Liver (tissue), 9 donors: ENCODE data around the gene NFE2L2. TPM values are rescaled to one million over a fixed set of nuclear protein-coding genes. Genes with fewer than 3 reads are reported as not detected.

ENCODE experiments used
- DNase-seq: peaks from one replicate; pipeline ENCODE4 v3.0.0-alpha.2; 2017; ENCODE audit warnings: low spot score
- H3K27ac ChIP-seq, 2 donors: one replicate each; pipeline ENCODE4 v1.7.0; 2013; ENCODE audit warnings: inconsistent platforms in 2 of 2, low read length in 2 of 2, control low read depth in 1 of 2, low read depth in 1 of 2, mild to moderate bottlenecking in 1 of 2
- H3K27me3 ChIP-seq, 4 donors: one replicate each; pipeline versions ENCODE4 v1.6.1 to v1.7.0; 2013; ENCODE audit warnings: low read length in 3 of 4, inconsistent platforms in 1 of 4, mild to moderate bottlenecking in 1 of 4, moderate library complexity in 1 of 4; ENCODE audit not compliant: control insufficient read depth in 4 of 4, insufficient read depth in 4 of 4
- H3K36me3 ChIP-seq, 4 donors: one replicate each; pipeline versions ENCODE4 v1.6.1 to v1.7.0; 2013; ENCODE audit warnings: low read length in 3 of 4, mild to moderate bottlenecking in 3 of 4, low read depth in 1 of 4, moderate library complexity in 1 of 4; ENCODE audit not compliant: control insufficient read depth in 4 of 4, insufficient read depth in 3 of 4
- H3K4me1 ChIP-seq, 4 donors: one replicate each; pipeline versions ENCODE4 v1.6.1 to v1.7.0; 2013; ENCODE audit warnings: low read length in 3 of 4, mild to moderate bottlenecking in 3 of 4, moderate library complexity in 1 of 4; ENCODE audit not compliant: control insufficient read depth in 4 of 4, insufficient read depth in 4 of 4
- H3K4me3 ChIP-seq, 3 donors: one replicate each; pipeline versions ENCODE4 v1.6.1 to v1.7.0; 2013; ENCODE audit warnings: low read length in 3 of 3, control low read depth in 1 of 3, low read depth in 1 of 3, mild to moderate bottlenecking in 1 of 3
- H3K9ac ChIP-seq, 2 donors: one replicate each; pipeline ENCODE4 v1.7.0; 2013; ENCODE audit warnings: low read length in 2 of 2, mild to moderate bottlenecking in 2 of 2, moderate library complexity in 2 of 2, control low read depth in 1 of 2, low read depth in 1 of 2
- H3K9me3 ChIP-seq, 4 donors: one replicate each; pipeline versions ENCODE4 v1.6.1 to v1.7.0; 2013; ENCODE audit warnings: low read length in 3 of 4; ENCODE audit not compliant: control insufficient read depth in 4 of 4
- CTCF ChIP-seq: fragments of 150-350 bp; IDR thresholded peaks from 2 replicates; pipeline ENCODE4 v1.5.1; 2017; ENCODE audit warnings: improper control_type of control experiment, low read depth, low read length; ENCODE audit not compliant: missing input control
- EGR1 ChIP-seq, 2 donors: IDR thresholded peaks; 2 replicates each; pipeline ENCODE4 v1.6.1; 2016 to 2018; ENCODE audit warnings: antibody characterized with exemption in 2 of 2, low read depth in 2 of 2
- FOXA1 ChIP-seq: IDR thresholded peaks from 2 replicates; pipeline ENCODE4 v1.6.1; 2016; ENCODE audit warnings: antibody characterized with exemption
- FOXA2 ChIP-seq: IDR thresholded peaks from 2 replicates; pipeline ENCODE4 v1.6.1; 2016; ENCODE audit warnings: antibody characterized with exemption
- GABPA ChIP-seq, 2 donors: IDR thresholded peaks in 1 of 2; conservative IDR thresholded peaks in 1 of 2; 2 replicates each; pipeline ENCODE4 v1.6.1; 2016; ENCODE audit warnings: antibody characterized with exemption in 2 of 2, mild to moderate bottlenecking in 1 of 2, moderate library complexity in 1 of 2
- HNF4A ChIP-seq, 2 donors: conservative IDR thresholded peaks; 2 replicates each; pipeline ENCODE4 v1.6.1; 2016; ENCODE audit warnings: antibody characterized with exemption in 2 of 2, mild to moderate bottlenecking in 2 of 2
- HNF4G ChIP-seq: IDR thresholded peaks from 2 replicates; pipeline ENCODE4 v1.6.1; 2016; ENCODE audit warnings: antibody characterized with exemption
- JUND ChIP-seq, 2 donors: IDR thresholded peaks; 2 replicates each; pipeline ENCODE4 v1.6.1; 2016; ENCODE audit warnings: antibody characterized with exemption in 2 of 2
- MAX ChIP-seq: IDR thresholded peaks from 2 replicates; pipeline ENCODE4 v1.6.1; 2016; ENCODE audit warnings: antibody characterized with exemption
- NR2F2 ChIP-seq: IDR thresholded peaks from 2 replicates; pipeline ENCODE4 v1.6.1; 2016; ENCODE audit warnings: antibody characterized with exemption
- RAD21 ChIP-seq, 2 donors: IDR thresholded peaks; 2 replicates each; pipeline ENCODE4 v1.6.1; 2016; ENCODE audit warnings: antibody characterized with exemption in 2 of 2, mild to moderate bottlenecking in 2 of 2
- RXRA ChIP-seq, 2 donors: IDR thresholded peaks; 2 replicates each; pipeline ENCODE4 v1.6.1; 2017 to 2018; ENCODE audit warnings: antibody characterized with exemption in 2 of 2, mild to moderate bottlenecking in 1 of 2
- SP1 ChIP-seq: IDR thresholded peaks from 2 replicates; pipeline ENCODE4 v1.6.1; 2018; ENCODE audit warnings: antibody characterized with exemption, mild to moderate bottlenecking
- TAF1 ChIP-seq: conservative IDR thresholded peaks from 2 replicates; pipeline ENCODE4 v1.6.1; 2016; ENCODE audit warnings: antibody characterized with exemption, mild to moderate bottlenecking
- YY1 ChIP-seq: IDR thresholded peaks from 2 replicates; pipeline ENCODE4 v1.6.1; 2016; ENCODE audit warnings: antibody characterized with exemption, mild to moderate bottlenecking
- ZBTB33 ChIP-seq: IDR thresholded peaks from 2 replicates; pipeline ENCODE4 v1.6.1; 2016; ENCODE audit warnings: antibody characterized with exemption
- WGBS: extraction: QIAGEN DNeasy Blood & Tissue Kit; methylation state at CpG from one replicate; pipeline ENCODE4 v1.1.7; 2013; 5-methylcytosine and 5-hydroxymethylcytosine counted together
- polyA plus RNA-seq, 2 donors: library from polyadenylated mRNA; stranded (reverse) in 1 of 2; unstranded in 1 of 2; fragments of 200-250 nt in 1 of 2; fragments of >200 nt in 1 of 2; fragmentation: Nextera tagmentation in 1 of 2; extraction: Ambion mirVana in 1 of 2; gene quantifications; one replicate each; pipeline versions ENCODE4 v1.2.1 to v1.2.3, GENCODE V29; 2013 to 2015
- total RNA-seq, 2 donors: library from RNA; depleted of rRNA; stranded (reverse); fragments of >200 nt; gene quantifications; one replicate each; pipeline ENCODE4 v1.2.3, GENCODE V29; 2014
- TF ChIP-seq, protein P1 (sequence below): IDR thresholded peaks from 2 replicates; pipeline ENCODE4 v1.6.1; 2016; ENCODE audit warnings: antibody characterized with exemption, mild to moderate bottlenecking
- TF ChIP-seq, protein P2 (sequence below): IDR thresholded peaks from 2 replicates; pipeline ENCODE4 v1.6.1; 2016; ENCODE audit warnings: antibody characterized with exemption
- donor health status: healthy.
- donor health status: healthy.
- donor health status: healthy.
- donor health status: healthy.
- donor health status: healthy.

The NFE2L2 gene
- total and polyA plus RNA-seq, 4 donors: 22.5 to 31.0 (median 27.1) TPM

DNA sequence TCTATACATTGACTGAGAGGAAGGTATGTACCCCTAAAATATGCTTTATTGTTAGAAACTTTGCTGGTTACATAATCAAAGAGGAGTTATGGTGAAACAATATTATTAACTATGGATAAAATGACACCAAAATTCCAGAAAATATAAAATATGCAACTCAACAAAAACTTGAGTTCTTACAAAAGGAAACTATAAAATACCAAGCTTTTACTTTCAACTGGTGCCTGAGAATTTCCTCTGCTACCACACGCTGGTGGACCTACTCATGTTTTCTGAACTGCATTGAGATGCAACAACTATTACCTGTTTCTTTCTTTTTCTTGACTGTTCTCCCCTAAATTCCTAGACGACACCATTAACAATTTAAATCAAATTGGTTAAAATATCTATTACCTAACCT is 8.2 kb upstream of the NFE2L2 start:
- DNase-seq: no peak
- H3K4me1 ChIP-seq: peaks cover 0 to 18% (median 10%) of the 10 kb centered on the region in 4 donors
- H3K4me3 ChIP-seq: no peak overlapping the region
- no peaks in the 10 kb centered on the region for H3K9me3 ChIP-seq
- TF ChIP-seq TAF1: no peak
- no peak for TF ChIP-seq HNF4G
- TF ChIP-seq MAX: no peak
- no peak for TF ChIP-seq RXRA (IDR thresholded peaks at IDR 0.05)
- no peak for TF ChIP-seq RAD21 (IDR thresholded peaks at IDR 0.05)
- TF ChIP-seq EGR1 (IDR thresholded peaks at IDR 0.05; ENCODE audit: low read depth in 2 of 2): no peak
- no peak for TF ChIP-seq NR2F2
- TF ChIP-seq, protein P1, sequence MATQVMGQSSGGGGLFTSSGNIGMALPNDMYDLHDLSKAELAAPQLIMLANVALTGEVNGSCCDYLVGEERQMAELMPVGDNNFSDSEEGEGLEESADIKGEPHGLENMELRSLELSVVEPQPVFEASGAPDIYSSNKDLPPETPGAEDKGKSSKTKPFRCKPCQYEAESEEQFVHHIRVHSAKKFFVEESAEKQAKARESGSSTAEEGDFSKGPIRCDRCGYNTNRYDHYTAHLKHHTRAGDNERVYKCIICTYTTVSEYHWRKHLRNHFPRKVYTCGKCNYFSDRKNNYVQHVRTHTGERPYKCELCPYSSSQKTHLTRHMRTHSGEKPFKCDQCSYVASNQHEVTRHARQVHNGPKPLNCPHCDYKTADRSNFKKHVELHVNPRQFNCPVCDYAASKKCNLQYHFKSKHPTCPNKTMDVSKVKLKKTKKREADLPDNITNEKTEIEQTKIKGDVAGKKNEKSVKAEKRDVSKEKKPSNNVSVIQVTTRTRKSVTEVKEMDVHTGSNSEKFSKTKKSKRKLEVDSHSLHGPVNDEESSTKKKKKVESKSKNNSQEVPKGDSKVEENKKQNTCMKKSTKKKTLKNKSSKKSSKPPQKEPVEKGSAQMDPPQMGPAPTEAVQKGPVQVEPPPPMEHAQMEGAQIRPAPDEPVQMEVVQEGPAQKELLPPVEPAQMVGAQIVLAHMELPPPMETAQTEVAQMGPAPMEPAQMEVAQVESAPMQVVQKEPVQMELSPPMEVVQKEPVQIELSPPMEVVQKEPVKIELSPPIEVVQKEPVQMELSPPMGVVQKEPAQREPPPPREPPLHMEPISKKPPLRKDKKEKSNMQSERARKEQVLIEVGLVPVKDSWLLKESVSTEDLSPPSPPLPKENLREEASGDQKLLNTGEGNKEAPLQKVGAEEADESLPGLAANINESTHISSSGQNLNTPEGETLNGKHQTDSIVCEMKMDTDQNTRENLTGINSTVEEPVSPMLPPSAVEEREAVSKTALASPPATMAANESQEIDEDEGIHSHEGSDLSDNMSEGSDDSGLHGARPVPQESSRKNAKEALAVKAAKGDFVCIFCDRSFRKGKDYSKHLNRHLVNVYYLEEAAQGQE: no peak
- no peak for TF ChIP-seq FOXA2
- no peak for TF ChIP-seq SP1
- no peak for TF ChIP-seq ZBTB33
- TF ChIP-seq GABPA (IDR thresholded peaks at IDR 0.05 in 1 of 2, conservative IDR thresholded peaks at IDR 0.05 in 1 of 2): no peak
- no peak for TF ChIP-seq YY1
- TF ChIP-seq, protein P2, sequence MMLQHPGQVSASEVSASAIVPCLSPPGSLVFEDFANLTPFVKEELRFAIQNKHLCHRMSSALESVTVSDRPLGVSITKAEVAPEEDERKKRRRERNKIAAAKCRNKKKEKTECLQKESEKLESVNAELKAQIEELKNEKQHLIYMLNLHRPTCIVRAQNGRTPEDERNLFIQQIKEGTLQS: no peak
- no peak for TF ChIP-seq JUND (IDR thresholded peaks at IDR 0.05)
- no peak for TF ChIP-seq CTCF
- TF ChIP-seq HNF4A (conservative IDR thresholded peaks at IDR 0.05): no peak
- TF ChIP-seq FOXA1: no peak
- H3K27me3 ChIP-seq: no peaks in the 10 kb centered on the region
- H3K9ac ChIP-seq: peak overlapping the region in 1 of 2 donors; percentile 69
- peak overlapping the region; percentile 72 to 91 for H3K27ac ChIP-seq
- WGBS: 71% methylated on average over 2 of the region's 2 CpGs
- no peaks in the 10 kb centered on the region for H3K36me3 ChIP-seq
